Testis (tissue), 3 donors: ENCODE data around the gene GPS1. TPM values are rescaled to one million over a fixed set of nuclear protein-coding genes. Genes with fewer than 3 reads are reported as not detected.
A peak's percentile ranks its signal among the peaks of the same experiment; 100 is the strongest.

ENCODE experiments used
- DNase-seq: peaks from one replicate; pipeline ENCODE4 v3.0.0-alpha.2; 2019
- H3K27ac ChIP-seq, 2 donors: fragments of 200-600 bp; sonication (generic); one replicate each; pipeline ENCODE4 v1.5.1; 2019
- H3K27me3 ChIP-seq: fragments of 200-600 bp; sonication (generic); one replicate; pipeline ENCODE4 v1.5.1; 2019
- H3K36me3 ChIP-seq: fragments of 200-600 bp; sonication (generic); one replicate; pipeline ENCODE4 v1.5.1; 2017; ENCODE audit warnings: low read depth; ENCODE audit errors: missing control alignments
- H3K4me1 ChIP-seq: fragments of 200-600 bp; sonication (generic); one replicate; pipeline ENCODE4 v1.5.1; 2019
- H3K4me3 ChIP-seq, 2 donors: fragments of 200-600 bp; sonication (generic); one replicate each; pipeline ENCODE4 v1.5.1; 2017 to 2019
- H3K9me3 ChIP-seq: fragments of 200-600 bp; sonication (generic); one replicate; pipeline ENCODE4 v1.5.1; 2017
- CTCF ChIP-seq, 3 experiments: fragments of 450-650 bp in 2 of 3; fragments of 200-600 bp in 1 of 3; sonication (generic) in 1 of 3; IDR thresholded peaks; one replicate each; pipeline ENCODE4 v1.5.1; 2016 to 2019; ENCODE audit warnings: antibody characterized with exemption in 3 of 3, mild to moderate bottlenecking in 2 of 3, moderate library complexity in 1 of 3
- POLR2A ChIP-seq: fragments of 450-650 bp; IDR thresholded peaks from one replicate; pipeline ENCODE4 v1.6.1; 2017; ENCODE audit warnings: antibody characterized with exemption, mild to moderate bottlenecking, moderate library complexity
- WGBS, 2 donors: methylation state at CpG; one replicate each; pipeline ENCODE4 v1.1.5; 2018; 5-methylcytosine and 5-hydroxymethylcytosine counted together
- intact Hi-C: fragments of 100-400 bp; cut with DNase I; formaldehyde crosslinking; loops from one replicate; pipeline ENCODE4 v1.15.1; 2023; ENCODE audit warnings: low total_unique reads
- polyA plus RNA-seq: library from polyadenylated mRNA; stranded (reverse); fragments of 350-450 nt; fragmentation: Illumina TruSeq; extraction: RNeasy Lipid Tissue Mini Kit (QIAGEN cat#74804); gene quantifications from one replicate; pipeline ENCODE4 v1.2.3, GENCODE V29; 2014; ENCODE audit warnings: low read depth, low replicate concordance; ENCODE audit not compliant: insufficient read depth
- total RNA-seq, 2 donors: library from RNA; depleted of rRNA; stranded (reverse); fragments of >200 nt; gene quantifications; one replicate each; pipeline ENCODE4 v1.2.3, GENCODE V29; 2016

GPS1 gene
- total and polyA plus RNA-seq, 3 donors from 2014 or later, result 170 to 190 (median 178) TPM

GRCh38 chr17:82105882-82106687 is 54.4 kb downstream of the GPS1 start:
- WGBS, 2 donors, result 47 to 50% methylated on average over 16 to 24 of the region's 24 CpGs

GRCh38 chr17:82106688-82107305 is 55.1 kb downstream of the GPS1 start:
- Histone ChIP-seq H3K4me1 (peaks cover 27% of the 10 kb centered on the region), H3K27me3 (no peaks in the 10 kb centered on the region), H3K4me3 (no peak overlapping the region), H3K27ac (peak overlapping the region; percentile 29 to 70), H3K9me3 (no peaks in the 10 kb centered on the region), H3K36me3 (no peaks in the 10 kb centered on the region)
- 51 to 62% methylated on average over 5 to 9 of the region's 9 CpGs for WGBS, 2 donors
- DNase-seq, result peak; percentile 52
- intact Hi-C loops, result no loop called here
- TF ChIP-seq CTCF (IDR thresholded peaks at IDR 0.05), result no peak
- no peak for TF ChIP-seq POLR2A

More at GRCh38 chr17:82105882-82106687, 54.4 kb downstream of the GPS1 start:
- Histone ChIP-seq H3K4me3 (no peak overlapping the region), H3K4me1 (peaks cover 34% of the 10 kb centered on the region), H3K36me3 (no peaks in the 10 kb centered on the region), H3K27ac (peak overlapping the region; percentile 29 to 70), H3K9me3 (no peaks in the 10 kb centered on the region), H3K27me3 (no peaks in the 10 kb centered on the region)
- DNase-seq, result peak; percentile 46
- intact Hi-C loops, result no loop called here
- no peak for TF ChIP-seq CTCF (IDR thresholded peaks at IDR 0.05)
- TF ChIP-seq POLR2A, result no peak

Other genes with a start within 250 kb of the GPS1 start
- gene GCGR, start 247.7 kb upstream of the GPS1 start, total RNA-seq, result 1 to 10 TPM; 1.3 to 1.5 TPM
- 0.88 TPM for gene GCGR, start 247.7 kb upstream of the GPS1 start, polyA plus RNA-seq
- gene MCRIP1, start 218.6 kb upstream of the GPS1 start, total RNA-seq, result 100 to 1,000 TPM; 160 to 181 TPM
- 206 TPM for gene MCRIP1, start 218.6 kb upstream of the GPS1 start, polyA plus RNA-seq
- 1 to 10 TPM; 1.6 to 1.9 TPM for gene PPP1R27, start 216.8 kb upstream of the GPS1 start, total RNA-seq
- gene PPP1R27, start 216.8 kb upstream of the GPS1 start, polyA plus RNA-seq, result 7.5 TPM
- 100 to 1,000 TPM; 205 to 230 TPM for gene P4HB, start 191.4 kb upstream of the GPS1 start, total RNA-seq
- 213 TPM for gene P4HB, start 191.4 kb upstream of the GPS1 start, polyA plus RNA-seq
- gene ARHGDIA, start 180.6 kb upstream of the GPS1 start, total RNA-seq, result 100 to 1,000 TPM; 135 to 161 TPM
- gene ARHGDIA, start 180.6 kb upstream of the GPS1 start, polyA plus RNA-seq, result 201 TPM
- gene ALYREF, start 160.3 kb upstream of the GPS1 start, total RNA-seq, result 100 to 1,000 TPM; 114 to 124 TPM
- gene ALYREF, start 160.3 kb upstream of the GPS1 start, polyA plus RNA-seq, result 140 TPM
- 100 to 1,000 TPM; 191 to 198 TPM for gene ANAPC11, start 160.2 kb upstream of the GPS1 start, total RNA-seq
- gene ANAPC11, start 160.2 kb upstream of the GPS1 start, polyA plus RNA-seq, result 195 TPM
- gene NPB, start 149.7 kb upstream of the GPS1 start, total RNA-seq, result 10 to 100 TPM; 22.7 to 27.3 TPM
- gene NPB, start 149.7 kb upstream of the GPS1 start, polyA plus RNA-seq, result 1.8 TPM
- 100 to 1,000 TPM; 171 to 438 TPM for gene PCYT2, start 140.5 kb upstream of the GPS1 start, total RNA-seq
- 488 TPM for gene PCYT2, start 140.5 kb upstream of the GPS1 start, polyA plus RNA-seq
- 10 to 100 TPM; 48.4 to 59.3 TPM for gene SIRT7, start 133.7 kb upstream of the GPS1 start, total RNA-seq
- gene SIRT7, start 133.7 kb upstream of the GPS1 start, polyA plus RNA-seq, result 34.1 TPM
- 10 to 100 TPM; 31.7 to 36.9 TPM for gene MAFG, start 124.2 kb upstream of the GPS1 start, total RNA-seq
- gene MAFG, start 124.2 kb upstream of the GPS1 start, polyA plus RNA-seq, result 21.8 TPM
- 10 to 100 TPM; 13.8 to 19.2 TPM for gene PYCR1, start 114.6 kb upstream of the GPS1 start, total RNA-seq
- 28.9 TPM for gene PYCR1, start 114.6 kb upstream of the GPS1 start, polyA plus RNA-seq
- under 1 TPM; 0.16 to 0.25 TPM for gene MYADML2, start 104.7 kb upstream of the GPS1 start, total RNA-seq
- 0.57 TPM for gene MYADML2, start 104.7 kb upstream of the GPS1 start, polyA plus RNA-seq
- gene NOTUM, start 90.7 kb upstream of the GPS1 start, total RNA-seq, result 10 to 100 TPM in 1 of 2 donors, 1 to 10 TPM in 1; 9.5 to 13.2 TPM
- 5.1 TPM for gene NOTUM, start 90.7 kb upstream of the GPS1 start, polyA plus RNA-seq
- 10 to 100 TPM; 46.2 to 49.7 TPM for gene ASPSCR1, start 74.3 kb upstream of the GPS1 start, total RNA-seq
- gene ASPSCR1, start 74.3 kb upstream of the GPS1 start, polyA plus RNA-seq, result 40.5 TPM
- 10 to 100 TPM; 43.5 to 51.8 TPM for gene CENPX, start 29.0 kb upstream of the GPS1 start, total RNA-seq
- gene CENPX, start 29.0 kb upstream of the GPS1 start, polyA plus RNA-seq, result 43.0 TPM
- gene LRRC45, start 28.6 kb upstream of the GPS1 start, total RNA-seq, result 10 to 100 TPM; 10.7 to 12.8 TPM
- 5.7 TPM for gene LRRC45, start 28.6 kb upstream of the GPS1 start, polyA plus RNA-seq
- gene RAC3, start 20.2 kb upstream of the GPS1 start, total RNA-seq, result 100 to 1,000 TPM in 1 of 2 donors, 10 to 100 TPM in 1; 74.3 to 102 TPM
- gene RAC3, start 20.2 kb upstream of the GPS1 start, polyA plus RNA-seq, result 42.3 TPM
- 100 to 1,000 TPM; 134 to 188 TPM for gene DCXR, start 14.2 kb upstream of the GPS1 start, total RNA-seq
- 109 TPM for gene DCXR, start 14.2 kb upstream of the GPS1 start, polyA plus RNA-seq
- 100 to 1,000 TPM in 1 of 2 donors, 10 to 100 TPM in 1; 73.3 to 102 TPM for gene RFNG, start 87 bp upstream of the GPS1 start, total RNA-seq
- 50.5 TPM for gene RFNG, start 87 bp upstream of the GPS1 start, polyA plus RNA-seq
- gene DUS1L, start 13.9 kb downstream of the GPS1 start, total RNA-seq, result 100 to 1,000 TPM; 117 to 132 TPM
- 127 TPM for gene DUS1L, start 13.9 kb downstream of the GPS1 start, polyA plus RNA-seq
- gene FASN, start 46.3 kb downstream of the GPS1 start, total RNA-seq, result 10 to 100 TPM; 76.2 to 93.0 TPM
- 47.6 TPM for gene FASN, start 46.3 kb downstream of the GPS1 start, polyA plus RNA-seq
- 100 to 1,000 TPM in 1 of 2 donors, 10 to 100 TPM in 1; 71.8 to 111 TPM for gene CCDC57, start 160.9 kb downstream of the GPS1 start, total RNA-seq
- 61.3 TPM for gene CCDC57, start 160.9 kb downstream of the GPS1 start, polyA plus RNA-seq
- gene SLC16A3, start 177.1 kb downstream of the GPS1 start, total RNA-seq, result 10 to 100 TPM; 67.7 to 71.4 TPM
- 70.6 TPM for gene SLC16A3, start 177.1 kb downstream of the GPS1 start, polyA plus RNA-seq
- 100 to 1,000 TPM; 137 to 179 TPM for gene CSNK1D, start 221.8 kb downstream of the GPS1 start, total RNA-seq
- 178 TPM for gene CSNK1D, start 221.8 kb downstream of the GPS1 start, polyA plus RNA-seq